SK-N-SH treated with all-trans-retinoic acid at 6 μM for 48 hours (cell line): ENCODE results near the gene NKX6-2.

Experiments
- ATAC-seq: fragments of 200-7000 bp; cut with Tn5 transposase; 3 replicates; pipeline ENCODE4 v1.9.1; 2020; ENCODE audit warnings: mild to moderate bottlenecking, moderate library complexity
- ARNTL ChIP-seq: fragments of 450-650 bp; formaldehyde crosslinking; IDR thresholded peaks from 2 replicates; pipeline ENCODE4 v1.5.0; 2020; ENCODE audit warnings: low read depth, mild to moderate bottlenecking, moderate library complexity, borderline replicate concordance
- BACH2 ChIP-seq: fragments of 250-450 bp; sonication (Bioruptor Pico); IDR thresholded peaks from 2 replicates; pipeline ENCODE4 v1.9.0; 2021; ENCODE audit warnings: mild to moderate bottlenecking, borderline replicate concordance
- CSDC2 ChIP-seq: fragments of 250-450 bp; sonication (Bioruptor Pico); IDR thresholded peaks from 2 replicates; pipeline ENCODE4 v1.5.0; 2020; ENCODE audit warnings: mild to moderate bottlenecking, moderate library complexity
- CSRNP3 ChIP-seq: fragments of 250-450 bp; sonication (Bioruptor Pico); IDR thresholded peaks from 2 replicates; pipeline ENCODE4 v1.5.1; 2021; ENCODE audit warnings: mild to moderate bottlenecking, moderate library complexity
- ESRRG ChIP-seq: fragments of 250-450 bp; sonication (Bioruptor Pico); IDR thresholded peaks from 2 replicates; pipeline ENCODE4 v1.6.1; 2021; ENCODE audit warnings: mild to moderate bottlenecking
- GLIS3 ChIP-seq: fragments of 250-450 bp; sonication (Bioruptor Pico); IDR thresholded peaks from 2 replicates; pipeline ENCODE4 v1.5.0; 2020; ENCODE audit warnings: mild to moderate bottlenecking, moderate library complexity
- ISL1 ChIP-seq: fragments of 250-450 bp; sonication (Bioruptor Pico); IDR thresholded peaks from 2 replicates; pipeline ENCODE4 v2.1.2; 2022; ENCODE audit warnings: mild to moderate bottlenecking, moderate library complexity
- OSR1 ChIP-seq: fragments of 250-450 bp; sonication (Bioruptor Pico); IDR thresholded peaks from 2 replicates; pipeline ENCODE4 v1.8.0; 2022; ENCODE audit warnings: moderate library complexity, mild to moderate bottlenecking, inconsistent platforms
- PATZ1 ChIP-seq: fragments of 250-450 bp; sonication (Bioruptor Pico); IDR thresholded peaks from 2 replicates; pipeline ENCODE4 v1.8.0; 2020; ENCODE audit warnings: mild to moderate bottlenecking, moderate library complexity, borderline replicate concordance
- POU6F1 ChIP-seq: fragments of 250-450 bp; sonication (Bioruptor Pico); IDR thresholded peaks from 2 replicates; pipeline ENCODE4 v1.8.0; 2021; ENCODE audit warnings: low read depth, mild to moderate bottlenecking, moderate library complexity, borderline replicate concordance
- PPARA ChIP-seq: fragments of 250-450 bp; sonication (Bioruptor Pico); IDR thresholded peaks from 2 replicates; pipeline ENCODE4 v1.5.0; 2020; ENCODE audit warnings: mild to moderate bottlenecking, borderline replicate concordance
- RARB ChIP-seq: fragments of 250-450 bp; sonication (Bioruptor Pico); IDR thresholded peaks from 2 replicates; pipeline ENCODE4 v1.8.0; 2021; ENCODE audit warnings: mild to moderate bottlenecking, moderate library complexity
- SNAI2 ChIP-seq: fragments of 250-450 bp; sonication (Bioruptor Pico); IDR thresholded peaks from 2 replicates; pipeline ENCODE4 v1.5.0; 2020; ENCODE audit warnings: mild to moderate bottlenecking, moderate library complexity
- TCF4 ChIP-seq: fragments of 250-450 bp; sonication (Bioruptor Pico); IDR thresholded peaks from 2 replicates; pipeline ENCODE4 v1.8.0; 2021; ENCODE audit warnings: mild to moderate bottlenecking, moderate library complexity, borderline replicate concordance
- TOX ChIP-seq: fragments of 250-450 bp; sonication (Bioruptor Pico); IDR thresholded peaks from 2 replicates; pipeline ENCODE4 v1.8.0; 2021; ENCODE audit warnings: mild to moderate bottlenecking, moderate library complexity, borderline replicate concordance
- TSHZ2 ChIP-seq: fragments of 250-450 bp; sonication (Bioruptor Pico); IDR thresholded peaks from 2 replicates; pipeline ENCODE4 v1.5.0; 2020; ENCODE audit warnings: mild to moderate bottlenecking, moderate library complexity
- ZFP3 ChIP-seq: fragments of 250-450 bp; sonication (Bioruptor Pico); IDR thresholded peaks from 2 replicates; pipeline ENCODE4 v1.5.0; 2020; ENCODE audit warnings: mild to moderate bottlenecking, moderate library complexity
- ZFP30 ChIP-seq: fragments of 450-650 bp; formaldehyde crosslinking; IDR thresholded peaks from 2 replicates; pipeline ENCODE4 v1.5.0; 2022; ENCODE audit warnings: mild to moderate bottlenecking, moderate library complexity
- ZNF565 ChIP-seq: fragments of 450-650 bp; formaldehyde crosslinking; conservative IDR thresholded peaks from 2 replicates; pipeline ENCODE4 v1.5.0; 2020; ENCODE audit warnings: low read depth, mild to moderate bottlenecking, moderate library complexity
- ZNF70 ChIP-seq: fragments of 450-650 bp; formaldehyde crosslinking; IDR thresholded peaks from 2 replicates; pipeline ENCODE4 v1.5.0; 2020; ENCODE audit warnings: mild to moderate bottlenecking, moderate library complexity
- ZNF8 ChIP-seq: fragments of 450-650 bp; formaldehyde crosslinking; IDR thresholded peaks from 2 replicates; pipeline ENCODE4 v1.5.0; 2020; ENCODE audit warnings: mild to moderate bottlenecking, moderate library complexity
- TF ChIP-seq, protein P1 (sequence below): fragments of 250-450 bp; sonication (Bioruptor Pico); IDR thresholded peaks from 2 replicates; pipeline ENCODE4 v1.5.1; 2020; ENCODE audit warnings: low read depth, mild to moderate bottlenecking, moderate library complexity

The NKX6-2 gene

GRCh38 chr10:132746386-132746785 is 39.6 kb downstream of the NKX6-2 start (continued):
- TF ChIP-seq, protein P1, sequence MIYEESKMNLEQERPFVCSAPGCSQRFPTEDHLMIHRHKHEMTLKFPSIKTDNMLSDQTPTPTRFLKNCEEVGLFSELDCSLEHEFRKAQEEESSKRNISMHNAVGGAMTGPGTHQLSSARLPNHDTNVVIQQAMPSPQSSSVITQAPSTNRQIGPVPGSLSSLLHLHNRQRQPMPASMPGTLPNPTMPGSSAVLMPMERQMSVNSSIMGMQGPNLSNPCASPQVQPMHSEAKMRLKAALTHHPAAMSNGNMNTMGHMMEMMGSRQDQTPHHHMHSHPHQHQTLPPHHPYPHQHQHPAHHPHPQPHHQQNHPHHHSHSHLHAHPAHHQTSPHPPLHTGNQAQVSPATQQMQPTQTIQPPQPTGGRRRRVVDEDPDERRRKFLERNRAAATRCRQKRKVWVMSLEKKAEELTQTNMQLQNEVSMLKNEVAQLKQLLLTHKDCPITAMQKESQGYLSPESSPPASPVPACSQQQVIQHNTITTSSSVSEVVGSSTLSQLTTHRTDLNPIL (CRISPR knock-in tag): no peak
- TF ChIP-seq ESRRG (CRISPR knock-in tag): no peak
- no peak for TF ChIP-seq ZNF565 (CRISPR knock-in tag)
- TF ChIP-seq CSRNP3 (CRISPR knock-in tag): no peak

GRCh38 chr10:132745971-132746370 is 40.0 kb downstream of the NKX6-2 start:
- ATAC-seq: no peak
- no peak for TF ChIP-seq ZFP3
- no peak for TF ChIP-seq ZNF8
- no peak for TF ChIP-seq ZNF70
- TF ChIP-seq ZFP30 (CRISPR knock-in tag): no peak
- no peak for TF ChIP-seq RARB (CRISPR knock-in tag)
- no peak for TF ChIP-seq TCF4
- TF ChIP-seq PATZ1: no peak
- no peak for TF ChIP-seq ESRRG (CRISPR knock-in tag)
- TF ChIP-seq ISL1 (CRISPR knock-in tag): no peak

DNA sequence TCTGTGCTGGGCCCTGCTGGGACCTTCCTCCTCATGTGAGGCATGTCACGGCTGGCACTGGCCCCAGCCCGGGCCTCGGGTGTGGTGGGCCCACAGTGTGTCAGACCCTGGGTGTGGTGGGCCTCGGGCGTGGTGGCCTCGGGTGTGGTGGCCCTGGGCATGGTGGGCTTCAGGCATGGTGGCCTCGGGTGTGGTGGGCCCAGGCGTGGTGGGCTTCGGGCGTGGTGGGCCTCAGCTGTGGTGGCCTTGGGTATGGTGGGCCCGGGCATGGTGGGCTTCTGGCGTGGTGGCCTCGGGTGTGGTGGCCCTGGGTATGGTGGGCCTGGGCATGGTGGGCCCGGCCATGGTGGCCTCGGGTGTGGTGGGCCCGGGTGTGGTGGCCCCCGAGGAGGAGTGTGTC is 40.4 kb downstream of the NKX6-2 start:
- ATAC-seq: no peak
- TF ChIP-seq PPARA (CRISPR knock-in tag) (no peak), ESRRG (CRISPR knock-in tag) (no peak), TSHZ2 (no peak), ARNTL (CRISPR knock-in tag) (no peak), ZNF565 (CRISPR knock-in tag) (no peak), GLIS3 (CRISPR knock-in tag) (no peak), CSRNP3 (CRISPR knock-in tag) (no peak), OSR1 (no peak), PATZ1 (no peak), CSDC2 (no peak), SNAI2 (CRISPR knock-in tag) (no peak), BACH2 (CRISPR knock-in tag) (no peak), POU6F1 (CRISPR knock-in tag) (no peak), ZNF70 (no peak), ZNF8 (no peak), TOX (no peak), ZFP3 (no peak)
- TF ChIP-seq, protein P1 (CRISPR knock-in tag): no peak
